LoVo (cell line): ENCODE data around the gene DLD.
"Not testable (repeated sequence)": the region's sequence is repeated elsewhere in the genome, so short reads cannot be mapped to it uniquely, and the experiment has no call there.

Experiments
- DNase-seq: peaks from one replicate; pipeline ENCODE4 v3.0.0-alpha.2; 2016; ENCODE audit warnings: low spot score

Gene DLD

GRCh38 chr7:107890962-107891635, at the start of gene DLD:
DLD (plus strand) TSS chr7:107891183; CDS start chr7:107891251, 68 bp downstream.
- peak; percentile 95 for DNase-seq

DNA sequence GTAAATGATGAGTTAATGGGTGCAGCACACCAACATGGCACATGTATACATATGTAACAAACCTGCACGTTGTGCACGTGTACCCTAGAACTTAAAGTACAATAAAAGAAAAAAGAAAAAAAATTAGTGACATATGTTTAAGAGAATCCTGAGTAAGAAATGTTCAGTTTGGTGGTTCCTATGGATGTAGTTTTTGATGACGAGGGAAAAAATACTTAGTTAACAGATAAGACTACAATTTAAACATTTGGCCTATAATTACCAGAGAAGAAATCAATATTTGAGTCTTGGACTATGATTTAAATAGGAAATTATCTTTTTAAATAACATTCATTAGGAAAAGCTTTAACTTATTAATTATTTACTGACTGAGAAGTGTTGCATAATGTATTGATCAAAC, 48.8 kb upstream of the DLD start:
- DNase-seq = no peak

GRCh38 chr7:107843184-107843583, 47.8 kb upstream of the DLD start:
- no peak for DNase-seq

DNA sequence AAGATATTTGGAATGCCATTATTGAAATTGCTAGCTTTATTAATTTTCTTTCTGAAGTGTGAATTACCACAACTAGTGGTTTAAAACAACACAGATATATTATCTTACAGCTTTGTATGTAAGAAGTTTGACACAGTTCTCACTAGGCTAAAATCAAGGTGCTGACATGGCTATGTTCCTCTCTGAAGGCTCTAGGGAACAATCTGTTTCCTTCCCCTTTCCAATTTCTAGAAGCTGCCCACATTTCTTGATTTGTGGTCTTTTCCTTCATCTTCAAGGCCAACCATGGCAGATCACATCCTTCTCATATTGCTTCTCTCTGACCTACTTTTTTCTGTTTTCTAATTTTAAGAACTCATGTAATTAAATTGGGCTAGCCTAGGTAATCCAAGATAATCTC, 44.7 kb upstream of the DLD start:
- DNase-seq = no peak

DNA sequence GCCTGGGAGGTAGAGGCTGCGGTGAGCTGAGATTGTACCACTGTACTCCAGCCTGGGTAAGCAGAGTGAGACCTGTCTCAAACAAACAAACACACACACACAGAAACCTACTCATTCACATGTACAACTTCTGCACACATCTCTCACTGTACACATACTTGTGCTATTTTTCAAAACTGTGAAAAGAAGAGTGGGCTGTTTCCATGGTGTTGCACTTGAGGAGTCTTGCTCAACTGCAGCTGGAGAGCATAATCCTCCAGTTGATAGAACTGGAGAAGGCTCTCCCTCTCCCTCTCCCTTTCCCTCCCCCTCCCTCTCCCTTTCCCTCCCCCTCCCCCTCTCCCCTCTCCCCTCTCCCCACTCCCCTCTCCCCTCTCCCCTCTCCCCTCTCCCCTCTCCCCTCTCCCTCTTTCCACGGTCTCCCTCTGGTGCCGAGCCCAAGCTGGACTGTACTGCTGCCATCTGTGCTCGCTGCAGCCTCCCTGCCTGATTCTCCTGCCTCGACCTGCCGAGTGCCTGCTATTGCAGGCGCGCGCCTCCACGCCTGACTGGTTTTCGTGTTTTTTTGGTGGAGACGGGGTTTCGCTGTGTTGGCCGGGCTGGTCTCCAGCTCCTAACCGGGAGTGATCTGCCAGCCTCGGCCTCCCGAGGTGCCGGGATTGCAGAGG, 43.7 kb upstream of the DLD start:
- no peak for DNase-seq

DNA sequence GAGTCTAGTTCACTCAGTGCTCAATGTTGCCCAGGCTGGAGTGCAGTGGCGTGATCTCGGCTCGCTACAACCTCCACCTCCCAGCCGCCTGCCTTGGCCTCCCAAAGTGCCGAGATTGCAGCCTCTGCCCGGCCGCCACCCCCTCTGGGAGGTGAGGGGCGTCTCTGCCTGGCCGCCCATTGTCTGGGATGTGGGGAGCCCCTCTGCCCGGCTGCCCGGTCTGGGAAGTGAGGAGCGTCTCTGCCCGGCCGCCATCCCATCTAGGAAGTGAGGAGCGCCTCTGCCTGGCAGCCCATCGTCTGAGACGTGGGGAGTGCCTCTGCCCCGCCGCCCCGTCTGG, 43.2 kb upstream of the DLD start:
- DNase-seq = not testable (repeated sequence)

GRCh38 chr7:107848211-107848610, 42.8 kb upstream of the DLD start:
- not testable (repeated sequence) for DNase-seq

GRCh38 chr7:107850216-107850615, 40.8 kb upstream of the DLD start:
- DNase-seq = no peak

DNA sequence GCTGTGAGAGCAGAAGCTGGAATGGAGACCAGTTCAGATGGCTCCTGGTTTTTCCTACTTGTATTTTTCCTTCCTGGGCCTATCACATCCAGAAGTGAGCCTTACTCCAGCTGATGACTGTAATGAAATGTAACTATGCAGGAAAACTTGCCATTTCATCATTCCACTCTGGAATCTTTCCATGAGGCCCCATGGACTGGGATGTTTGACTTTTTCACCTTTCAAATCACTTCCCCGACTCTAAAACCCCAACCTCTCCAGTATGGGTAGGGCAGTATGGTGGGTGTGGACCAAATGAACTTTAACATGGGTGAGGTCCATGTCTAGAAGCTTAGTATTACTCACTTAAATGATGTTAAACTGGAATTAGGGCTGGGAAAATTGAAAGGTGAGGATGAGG, 40.3 kb upstream of the DLD start:
- DNase-seq = no peak

DNA sequence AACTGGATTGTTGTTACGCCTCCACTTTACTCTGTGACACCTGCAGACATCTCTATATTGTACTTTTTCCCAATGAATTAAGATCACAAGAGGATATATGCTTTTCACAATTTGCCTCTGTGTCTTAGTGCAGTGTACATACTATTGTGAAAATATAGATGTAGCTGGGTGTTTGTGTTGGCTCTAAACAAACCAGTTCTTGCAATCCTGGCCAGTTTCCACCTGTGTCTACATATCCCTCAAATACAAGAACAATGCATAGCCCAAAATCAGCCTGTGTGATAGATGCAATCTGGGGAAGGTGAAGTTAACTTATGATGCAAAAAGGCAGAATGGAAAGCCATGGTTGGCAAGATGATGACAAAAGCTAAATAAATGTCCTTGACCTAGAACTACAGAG, 36.5 kb upstream of the DLD start:
- no peak for DNase-seq

DNA sequence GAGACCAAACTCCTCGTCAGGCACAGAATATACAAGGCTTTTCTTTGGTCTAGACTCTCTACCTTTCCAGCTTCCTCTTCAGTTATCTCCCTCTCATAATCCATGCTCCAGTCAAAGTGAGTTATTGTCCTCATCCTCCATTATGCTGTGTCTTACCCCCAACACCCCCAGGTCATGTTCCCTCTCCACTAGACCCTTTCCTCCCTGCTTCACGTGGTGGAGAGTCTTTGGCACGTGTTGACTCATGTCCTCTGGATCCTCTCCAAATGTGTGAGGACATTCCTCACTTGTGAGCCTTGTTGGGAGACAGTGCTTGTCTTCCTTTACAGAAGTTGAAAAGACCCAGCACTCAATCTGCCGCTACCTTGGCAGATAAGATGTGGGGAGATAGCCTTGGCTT, 36.0 kb upstream of the DLD start:
- peak; percentile 24 for DNase-seq

GRCh38 chr7:107856806-107857540, 34.0 kb upstream of the DLD start:
- DNase-seq = no peak

DNA sequence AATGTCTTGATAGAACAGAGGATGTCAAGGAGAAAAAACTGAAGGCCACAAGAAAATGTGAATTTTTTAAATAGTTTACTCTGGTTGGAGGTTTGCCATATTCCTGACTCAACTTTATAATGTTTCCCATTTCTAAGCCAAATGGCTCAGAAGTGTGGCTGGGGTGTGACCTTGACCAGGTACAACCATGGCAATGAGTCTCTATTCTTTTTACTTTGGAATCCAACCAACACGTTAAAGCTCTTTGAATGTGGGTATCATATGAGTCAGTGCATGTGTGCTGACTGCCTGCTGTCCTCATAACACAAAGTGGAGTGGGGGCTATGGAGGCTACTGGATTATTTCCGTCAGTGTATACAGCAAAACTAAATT, 33.5 kb upstream of the DLD start:
- DNase-seq = peak; percentile 28

DNA sequence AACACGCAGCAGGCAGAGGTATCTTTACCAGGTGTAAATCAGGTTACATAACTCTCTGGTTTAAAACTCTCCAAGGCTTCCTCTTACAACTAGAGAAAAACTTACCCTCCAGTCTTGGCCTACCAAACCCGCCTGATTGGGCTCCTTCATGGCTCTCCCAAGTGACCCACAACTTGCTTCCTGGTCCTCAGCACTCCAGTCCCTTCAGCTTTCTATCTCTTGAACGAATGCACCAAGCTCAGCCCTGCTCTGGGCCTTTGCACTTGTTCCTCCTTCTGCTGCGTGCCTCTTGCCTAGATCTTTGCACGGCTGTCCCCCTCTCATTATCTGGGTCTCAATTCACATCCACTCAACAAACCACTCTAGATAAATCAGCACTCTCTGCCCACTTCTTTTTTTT, 32.7 kb upstream of the DLD start:
- DNase-seq = no peak

DNA sequence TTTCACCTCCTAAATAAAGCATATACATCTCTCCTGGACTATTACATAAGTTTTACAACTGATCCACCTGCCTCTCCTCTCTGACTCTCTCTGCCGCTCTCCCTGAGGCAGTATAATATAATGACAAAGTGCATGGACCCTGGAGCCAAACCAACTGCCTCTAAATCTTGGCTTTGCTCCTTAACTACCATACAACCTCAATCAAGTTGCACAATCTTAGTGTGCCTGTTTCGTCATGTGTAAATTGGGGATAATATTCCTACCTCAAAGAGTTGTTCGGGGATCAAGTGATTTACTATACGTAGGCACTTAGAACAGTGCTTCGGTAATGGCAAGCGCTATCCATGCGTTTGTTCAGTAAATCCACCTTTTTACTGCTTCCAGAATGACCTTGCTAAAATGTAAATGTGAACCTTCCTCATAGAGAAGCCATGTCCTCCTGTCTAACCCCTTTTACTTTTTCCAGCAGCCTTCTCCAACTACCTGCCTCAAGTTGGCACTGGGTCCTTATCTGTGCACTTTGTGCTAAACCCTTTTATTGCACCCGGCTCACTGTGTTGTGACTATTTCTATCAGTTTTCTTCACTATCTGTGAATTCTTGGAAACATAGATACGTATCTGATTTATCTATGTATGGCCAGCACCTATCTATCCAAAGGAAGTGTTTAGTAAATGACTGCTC, 30.6 kb upstream of the DLD start:
- no peak for DNase-seq

DNA sequence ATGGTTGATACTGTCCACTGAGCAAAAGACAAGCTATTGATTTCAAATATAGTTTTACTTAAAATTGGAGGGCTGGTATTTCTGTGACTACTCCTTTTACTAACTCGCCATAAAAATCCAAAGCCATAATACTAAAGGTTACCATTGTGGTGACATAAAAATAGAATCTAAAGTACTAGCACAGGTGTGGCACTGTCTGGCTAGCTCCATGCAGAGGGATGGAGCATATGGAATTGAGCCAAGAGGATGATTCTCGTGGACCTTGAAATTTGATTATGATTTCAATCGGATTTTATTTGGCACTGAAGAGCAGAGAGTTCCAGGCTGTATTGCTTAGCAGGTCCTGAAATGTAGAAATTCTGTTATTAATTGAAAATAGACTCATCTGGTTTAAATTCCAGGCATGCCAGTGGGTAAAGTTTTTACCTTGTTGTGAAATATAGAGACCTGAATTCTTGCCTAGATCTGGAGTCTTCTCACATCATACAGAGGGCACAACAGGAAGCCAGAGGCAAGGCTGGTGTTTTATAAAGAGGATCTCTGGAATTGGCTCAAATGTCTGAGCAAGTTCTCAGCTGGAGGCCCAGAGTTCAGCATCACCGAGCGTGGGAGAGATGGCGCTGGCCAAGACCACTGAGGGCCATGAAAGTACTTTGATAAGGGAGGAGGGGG, 29.9 kb upstream of the DLD start:
- no peak for DNase-seq

GRCh38 chr7:107865956-107866775, 24.8 kb upstream of the DLD start:
- DNase-seq = no peak

- no peak for DNase-seq
These were observed 23.0 kb upstream of the DLD start for GRCh38 chr7:107867858-107868466.

- no peak for DNase-seq
These were observed 20.5 kb upstream of the DLD start for GRCh38 chr7:107870427-107871000.

- no peak for DNase-seq
These were observed 16.9 kb upstream of the DLD start for GRCh38 chr7:107874111-107874510.
